Astrocyte (in vitro differentiated cells and primary cell): ENCODE data around the gene SFXN3. TPM values are rescaled to one million over a fixed set of nuclear protein-coding genes. Genes with fewer than 3 reads are reported as not detected.

Experiments
- DNase-seq: peaks from one replicate; pipeline ENCODE4 v3.0.0-alpha.2; 2010; ENCODE audit warnings: low read depth
- FAIRE-seq: peaks from 2 replicates; lab custom pipeline; 2011; peaks lifted over from hg19 to GRCh38; lab: Jason Lieb, UNC
- H2AFZ ChIP-seq: 2 replicates; pipeline ENCODE4 v1.6.0; 2012; ENCODE audit warnings: low read depth, low read length, inconsistent platforms
- H3K27ac ChIP-seq: 2 replicates; pipeline ENCODE4 v1.5.1; 2011; ENCODE audit warnings: low read depth, low read length, inconsistent platforms
- H3K27me3 ChIP-seq: 2 replicates; pipeline ENCODE4 v1.6.0; 2011; ENCODE audit warnings: low read length, inconsistent platforms; ENCODE audit not compliant: insufficient read depth
- H3K36me3 ChIP-seq: 2 replicates; pipeline ENCODE4 v1.5.1; 2011; ENCODE audit warnings: low read length, inconsistent platforms; ENCODE audit not compliant: insufficient read depth
- H3K4me1 ChIP-seq: 2 replicates; pipeline ENCODE4 v1.5.1; 2011; ENCODE audit warnings: low read length, inconsistent platforms; ENCODE audit not compliant: insufficient read depth
- H3K4me2 ChIP-seq: 2 replicates; pipeline ENCODE4 v1.6.0; 2012; ENCODE audit warnings: low read length, inconsistent platforms
- H3K4me3 ChIP-seq: 2 replicates; pipeline ENCODE4 v1.5.1; 2011; ENCODE audit warnings: low read depth, mild to moderate bottlenecking, low read length, inconsistent platforms; ENCODE audit not compliant: insufficient read depth
- H3K79me2 ChIP-seq: 2 replicates; pipeline ENCODE4 v1.6.0; 2012; ENCODE audit warnings: mild to moderate bottlenecking, low read length, inconsistent platforms; ENCODE audit not compliant: insufficient read depth
- H3K9ac ChIP-seq: 2 replicates; pipeline ENCODE4 v1.6.0; 2012; ENCODE audit warnings: mild to moderate bottlenecking, low read length, inconsistent platforms
- H3K9me3 ChIP-seq: 2 replicates; pipeline ENCODE4 v1.5.1; 2012; ENCODE audit warnings: low read depth, mild to moderate bottlenecking, low read length, inconsistent platforms; ENCODE audit not compliant: insufficient read depth
- H4K20me1 ChIP-seq: 2 replicates; pipeline ENCODE4 v1.6.0; 2012; ENCODE audit warnings: low read length, inconsistent platforms; ENCODE audit not compliant: insufficient read depth
- H3K27ac Mint-ChIP-seq: one replicate; pipeline ENCODE4 v1.8.0; 2021; ENCODE audit warnings: mild to moderate bottlenecking, mixed read lengths; ENCODE audit not compliant: unreplicated experiment
- H3K27me3 Mint-ChIP-seq: one replicate; pipeline ENCODE4 v1.8.0; 2021; ENCODE audit warnings: low read depth, mixed read lengths; ENCODE audit not compliant: unreplicated experiment
- H3K36me3 Mint-ChIP-seq: one replicate; pipeline ENCODE4 v1.8.0; 2021; ENCODE audit warnings: low read depth, mixed read lengths; ENCODE audit not compliant: unreplicated experiment
- H3K4me1 Mint-ChIP-seq: one replicate; pipeline ENCODE4 v1.8.0; 2021; ENCODE audit warnings: low read depth, mixed read lengths; ENCODE audit not compliant: unreplicated experiment
- H3K4me3 Mint-ChIP-seq: one replicate; pipeline ENCODE4 v1.8.0; 2021; ENCODE audit warnings: mild to moderate bottlenecking, moderate library complexity, mixed read lengths; ENCODE audit not compliant: unreplicated experiment
- H3K9me3 Mint-ChIP-seq: one replicate; pipeline ENCODE4 v1.8.0; 2021; ENCODE audit warnings: mild to moderate bottlenecking, mixed read lengths; ENCODE audit not compliant: unreplicated experiment
- EZH2 ChIP-seq: IDR thresholded peaks from 2 replicates; pipeline ENCODE4 v1.6.1; 2012; ENCODE audit warnings: mild to moderate bottlenecking, low read length, inconsistent platforms; ENCODE audit not compliant: insufficient read depth
- total RNA-seq: library from RNA; stranded (reverse); gene quantifications from 2 replicates; pipeline ENCODE4 v1.2.1, GENCODE V29; 2021
- TF ChIP-seq, protein P1 (sequence below): IDR thresholded peaks from 2 replicates; pipeline ENCODE4 v1.5.1; 2011; ENCODE audit warnings: low read depth, mild to moderate bottlenecking, inconsistent platforms, low read length, moderate library complexity; ENCODE audit not compliant: insufficient read depth

Gene SFXN3
- total RNA-seq, 1 donor from 2014 or later, result 68.3 TPM

DNA sequence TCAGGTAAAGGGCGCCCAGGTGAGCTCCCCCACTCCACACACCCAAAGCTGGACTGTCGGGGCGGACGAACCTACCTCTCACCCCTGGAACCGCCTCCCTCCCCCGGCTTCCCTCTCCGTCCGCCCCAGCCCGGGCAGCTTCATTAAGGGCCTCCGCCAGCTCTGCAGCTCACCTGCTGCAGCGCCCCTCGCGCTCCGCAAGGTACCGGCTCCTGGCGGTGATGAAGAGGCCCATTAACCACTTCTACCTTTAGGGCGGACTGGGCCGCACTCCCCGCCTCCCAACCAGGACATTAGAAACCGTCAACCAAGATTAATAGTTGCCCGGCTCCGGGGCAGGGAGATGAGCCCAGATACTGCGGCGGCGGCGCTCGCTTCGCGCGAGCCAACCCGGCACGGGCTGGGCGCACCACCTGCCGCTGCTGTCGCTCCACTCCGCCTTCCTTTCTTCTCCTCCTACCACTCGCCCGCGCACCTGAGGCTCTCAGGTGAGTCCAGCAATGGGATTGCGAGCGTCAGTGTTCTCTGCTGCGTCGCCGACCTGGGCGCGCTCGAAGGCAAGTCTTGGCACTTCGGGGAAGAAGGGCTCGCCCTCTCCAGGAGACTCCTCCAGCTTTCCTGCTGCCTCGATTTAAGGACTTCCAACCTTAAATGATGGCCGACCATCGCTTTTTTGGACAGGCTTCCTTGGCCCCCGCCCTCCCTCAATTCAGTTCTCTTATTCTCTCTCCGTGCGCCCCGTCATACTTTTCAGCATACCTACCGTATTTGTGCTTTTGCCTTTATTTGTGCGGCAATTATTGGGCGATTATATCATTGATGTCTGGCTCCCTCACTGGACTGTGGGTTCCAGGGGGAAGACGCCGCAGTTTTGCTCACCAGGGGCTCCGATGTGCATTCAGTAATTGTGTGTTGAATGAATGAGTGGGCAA lies 17.2 kb downstream of the SFXN3 start:
- H2AFZ ChIP-seq, result no peak overlapping the region
- H3K4me3 ChIP-seq, result no peak overlapping the region
- Mint-ChIP-seq H3K9me3 (peaks cover 4% of the 10 kb centered on the region), H3K27ac (peak overlapping the region; percentile 87), H3K4me1 (peaks cover 9% of the 10 kb centered on the region), H3K4me3 (no peak overlapping the region), H3K36me3 (no peaks in the 10 kb centered on the region), H3K27me3 (peaks cover 52% of the 10 kb centered on the region)
- H3K27ac ChIP-seq, result no peak overlapping the region
- no peak overlapping the region for H3K4me2 ChIP-seq
- FAIRE-seq (no peak), DNase-seq (no peak)
- TF ChIP-seq EZH2, result peak; percentile 59
- TF ChIP-seq, protein P1, sequence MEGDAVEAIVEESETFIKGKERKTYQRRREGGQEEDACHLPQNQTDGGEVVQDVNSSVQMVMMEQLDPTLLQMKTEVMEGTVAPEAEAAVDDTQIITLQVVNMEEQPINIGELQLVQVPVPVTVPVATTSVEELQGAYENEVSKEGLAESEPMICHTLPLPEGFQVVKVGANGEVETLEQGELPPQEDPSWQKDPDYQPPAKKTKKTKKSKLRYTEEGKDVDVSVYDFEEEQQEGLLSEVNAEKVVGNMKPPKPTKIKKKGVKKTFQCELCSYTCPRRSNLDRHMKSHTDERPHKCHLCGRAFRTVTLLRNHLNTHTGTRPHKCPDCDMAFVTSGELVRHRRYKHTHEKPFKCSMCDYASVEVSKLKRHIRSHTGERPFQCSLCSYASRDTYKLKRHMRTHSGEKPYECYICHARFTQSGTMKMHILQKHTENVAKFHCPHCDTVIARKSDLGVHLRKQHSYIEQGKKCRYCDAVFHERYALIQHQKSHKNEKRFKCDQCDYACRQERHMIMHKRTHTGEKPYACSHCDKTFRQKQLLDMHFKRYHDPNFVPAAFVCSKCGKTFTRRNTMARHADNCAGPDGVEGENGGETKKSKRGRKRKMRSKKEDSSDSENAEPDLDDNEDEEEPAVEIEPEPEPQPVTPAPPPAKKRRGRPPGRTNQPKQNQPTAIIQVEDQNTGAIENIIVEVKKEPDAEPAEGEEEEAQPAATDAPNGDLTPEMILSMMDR, result no peak
- peaks cover 5% of the 10 kb centered on the region for H4K20me1 ChIP-seq
- H3K9me3 ChIP-seq, result no peaks in the 10 kb centered on the region
- H3K27me3 ChIP-seq, result peaks cover 25% of the 10 kb centered on the region
- H3K9ac ChIP-seq, result no peak overlapping the region
- H3K36me3 ChIP-seq, result no peaks in the 10 kb centered on the region
- H3K4me1 ChIP-seq, result peaks cover 41% of the 10 kb centered on the region
- H3K79me2 ChIP-seq, result no peaks in the 10 kb centered on the region

DNA sequence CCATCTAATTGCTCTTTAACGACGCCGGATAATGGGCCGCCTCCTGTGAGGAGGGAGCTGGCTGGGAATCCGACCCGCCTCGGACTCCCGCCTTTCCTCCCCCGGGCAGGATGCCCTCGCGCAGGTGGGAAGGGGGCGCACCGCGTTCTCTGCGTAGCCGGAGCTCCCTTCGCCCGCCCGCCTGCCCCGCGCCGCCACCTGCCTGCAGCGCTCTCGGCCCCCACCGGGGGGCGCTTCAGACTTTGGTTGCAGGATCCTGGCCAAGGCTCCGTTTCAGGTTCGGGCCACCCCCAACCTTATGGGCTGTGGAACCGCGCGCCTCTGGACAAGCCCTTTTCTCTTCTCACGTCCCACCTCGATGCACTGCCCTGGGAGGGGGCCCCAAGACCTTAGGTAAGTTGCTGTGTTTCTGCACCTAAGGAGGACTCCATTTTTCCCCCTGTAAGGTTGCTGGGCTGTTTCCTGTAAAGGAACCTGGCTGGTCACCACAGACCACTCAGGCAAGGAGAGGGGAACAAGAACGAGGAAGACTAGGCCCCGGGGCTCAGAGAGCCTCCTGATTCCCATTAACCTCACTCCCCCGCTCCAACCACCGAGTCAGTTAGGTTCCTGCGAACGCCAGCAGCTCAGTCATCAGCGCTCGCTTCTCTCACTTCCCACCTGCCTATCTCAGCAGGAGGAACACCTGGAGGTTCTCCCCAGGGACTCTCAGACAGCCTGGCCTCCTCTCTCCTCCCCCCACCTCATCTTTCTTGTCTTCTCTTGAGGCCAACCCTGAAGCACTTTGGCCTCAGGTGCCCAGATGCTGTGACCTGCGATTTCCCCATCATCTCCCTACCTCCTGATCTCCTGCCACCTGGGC lies 19.4 kb downstream of the SFXN3 start:
- peaks cover 5% of the 10 kb centered on the region for H4K20me1 ChIP-seq
- H3K27ac ChIP-seq, result no peak overlapping the region
- H3K4me2 ChIP-seq, result peak overlapping the region; percentile 75
- peaks cover 3% of the 10 kb centered on the region for H3K4me1 Mint-ChIP-seq
- H3K4me3 Mint-ChIP-seq, result no peak overlapping the region
- peaks cover 37% of the 10 kb centered on the region for H3K4me1 ChIP-seq
- H3K36me3 ChIP-seq, result no peaks in the 10 kb centered on the region
- H3K4me3 ChIP-seq, result no peak overlapping the region
- H3K9ac ChIP-seq, result no peak overlapping the region
- no peaks in the 10 kb centered on the region for H3K79me2 ChIP-seq
- peak; percentile 83 for TF ChIP-seq EZH2
- TF ChIP-seq, protein P1, result peak; percentile 35
- no peaks in the 10 kb centered on the region for H3K9me3 ChIP-seq
- no peak overlapping the region for H3K27ac Mint-ChIP-seq
- H3K27me3 ChIP-seq, result peaks cover 25% of the 10 kb centered on the region
- FAIRE-seq, result no peak
- DNase-seq, result no peak
- peaks cover 4% of the 10 kb centered on the region for H3K9me3 Mint-ChIP-seq
- H2AFZ ChIP-seq, result peak overlapping the region; percentile 68
- no peaks in the 10 kb centered on the region for H3K36me3 Mint-ChIP-seq
- peaks cover 63% of the 10 kb centered on the region for H3K27me3 Mint-ChIP-seq
